Measurements from ENCODE around the gene TRAM2.

The TRAM2 gene

DNA sequence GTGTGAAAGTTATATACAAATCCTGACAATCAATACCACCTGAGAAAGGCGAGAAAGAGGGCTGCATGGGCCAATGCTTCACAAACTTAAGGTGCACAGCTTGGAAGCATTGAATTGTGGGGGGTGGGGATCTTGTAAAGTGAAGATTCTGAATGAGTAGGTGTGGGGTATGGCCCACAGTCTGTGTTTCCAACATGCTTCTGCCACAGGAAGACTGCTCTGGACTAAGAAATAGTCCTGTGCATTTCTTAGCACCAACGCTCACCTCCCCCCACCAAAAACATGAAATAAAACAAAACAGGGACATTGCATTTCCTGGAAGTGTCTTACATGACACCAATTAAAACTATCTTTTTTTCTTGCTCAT, 21.9 kb upstream of the TRAM2 start:
- Mint-ChIP-seq H3K27ac (no peak overlapping the region), H3K4me1 (peaks cover 26% of the 10 kb centered on the region), H3K4me3 (no peak overlapping the region), H3K9me3 (no peaks in the 10 kb centered on the region), H3K36me3 (no peaks in the 10 kb centered on the region), H3K27me3 (peaks cover 1% of the 10 kb centered on the region)
- DNase-seq (ENCODE audit: low spot score in 2 of 2) (no peak), ATAC-seq (ENCODE audit: low read depth) (no peak)

DNA sequence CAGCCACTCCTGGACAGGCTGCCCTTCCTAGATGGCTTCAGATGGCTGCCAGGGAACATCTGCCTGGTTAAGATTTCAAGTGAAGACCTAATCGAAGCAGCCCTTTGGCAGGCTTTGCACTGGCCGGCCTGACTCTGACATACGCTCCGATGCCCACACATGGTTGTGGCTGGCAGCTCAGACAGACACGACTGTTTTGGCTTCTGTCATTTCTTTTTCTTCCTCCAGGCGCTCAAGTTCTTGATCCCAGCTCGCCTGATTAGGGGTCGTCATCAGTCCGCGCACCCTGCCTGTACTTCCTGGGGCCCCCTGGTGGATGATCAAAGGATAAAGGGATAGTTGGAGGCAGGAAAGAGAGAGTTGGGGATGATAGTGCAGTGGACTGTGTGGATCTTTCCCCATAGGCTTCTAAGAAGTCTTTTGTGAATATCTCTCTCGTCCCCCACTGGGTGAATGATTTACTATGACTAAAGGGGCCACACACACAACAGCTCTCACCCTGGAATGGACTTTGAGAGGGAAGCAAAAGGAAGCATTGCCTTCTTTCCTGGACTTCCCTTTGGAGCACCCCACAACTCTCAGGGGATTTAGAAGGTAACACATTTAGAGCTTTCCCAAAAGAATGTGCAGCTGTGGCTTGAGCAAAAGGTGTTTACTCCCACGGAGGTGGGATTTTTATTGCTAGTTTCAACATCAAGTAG, 21.4 kb upstream of the TRAM2 start:
- DNase-seq (ENCODE audit: low spot score in 2 of 2) (peak in 1 of 2 donors; percentile 23), ATAC-seq (ENCODE audit: low read depth) (peak; percentile 65)
- Mint-ChIP-seq H3K4me1 (peaks cover 26% of the 10 kb centered on the region), H3K27me3 (peaks cover 1% of the 10 kb centered on the region), H3K36me3 (no peaks in the 10 kb centered on the region), H3K9me3 (no peaks in the 10 kb centered on the region), H3K27ac (peak overlapping the region; percentile 7), H3K4me3 (peak overlapping the region; percentile 9)

DNA sequence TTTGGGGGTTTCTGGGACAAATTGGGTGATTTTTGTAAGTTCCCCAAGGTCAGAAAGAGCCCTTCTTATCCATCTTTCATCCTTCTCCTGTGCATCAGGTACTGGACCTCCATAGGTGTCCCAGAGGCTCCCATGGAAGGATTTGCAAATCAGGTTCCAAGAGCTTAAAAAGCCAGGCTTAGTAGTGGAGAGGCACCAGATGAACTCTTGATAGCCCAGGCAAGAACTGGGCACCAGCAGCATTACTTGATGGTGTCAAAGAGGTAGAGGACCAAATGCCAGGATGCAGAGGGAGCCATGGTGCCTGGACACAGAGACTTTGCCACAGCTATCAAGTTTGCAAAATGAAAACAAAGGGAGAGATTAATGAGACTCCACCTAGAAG, 20.9 kb upstream of the TRAM2 start:
- no peak for DNase-seq (ENCODE audit: low spot score in 2 of 2)
- no peak for ATAC-seq (ENCODE audit: low read depth)
- peaks cover 1% of the 10 kb centered on the region for H3K27me3 Mint-ChIP-seq
- no peak overlapping the region for H3K4me3 Mint-ChIP-seq
- no peaks in the 10 kb centered on the region for H3K36me3 Mint-ChIP-seq
- no peaks in the 10 kb centered on the region for H3K9me3 Mint-ChIP-seq
- H3K27ac Mint-ChIP-seq, result no peak overlapping the region
- H3K4me1 Mint-ChIP-seq, result peaks cover 26% of the 10 kb centered on the region

DNA sequence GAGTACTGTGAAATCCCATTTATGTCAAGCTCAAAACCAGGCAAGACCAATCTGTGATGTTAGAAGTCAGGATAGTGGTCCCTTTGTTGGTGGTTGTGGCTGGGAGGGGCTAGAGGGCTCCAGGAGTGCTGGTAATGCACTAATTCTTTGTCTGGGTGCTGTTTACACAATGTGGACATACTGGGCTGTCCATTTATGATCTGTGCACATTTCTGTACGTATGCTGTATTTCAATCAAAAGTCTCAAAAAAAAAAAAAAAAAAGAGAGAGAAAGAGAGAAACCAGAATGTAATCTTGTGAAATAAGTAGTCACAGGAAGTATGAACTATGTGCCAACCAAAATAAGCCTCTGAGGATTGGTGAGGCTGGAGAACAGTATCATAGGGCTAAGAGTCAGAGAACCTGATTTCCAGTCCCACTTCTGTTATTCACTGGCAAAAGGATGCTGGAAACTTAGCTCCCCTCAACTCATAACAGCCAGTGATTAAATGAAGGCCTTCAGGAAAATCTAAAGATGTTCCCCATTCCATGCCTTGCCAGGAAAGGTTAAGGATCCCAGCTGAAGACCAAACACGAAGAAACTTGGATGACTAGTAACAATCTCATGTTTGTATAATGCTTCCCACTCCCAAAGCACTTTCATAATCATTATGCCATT, 19.6 kb upstream of the TRAM2 start:
- no peaks in the 10 kb centered on the region for H3K27me3 Mint-ChIP-seq
- H3K4me1 Mint-ChIP-seq, result peaks cover 26% of the 10 kb centered on the region
- no peak overlapping the region for H3K4me3 Mint-ChIP-seq
- no peaks in the 10 kb centered on the region for H3K9me3 Mint-ChIP-seq
- H3K36me3 Mint-ChIP-seq, result no peaks in the 10 kb centered on the region
- ATAC-seq (ENCODE audit: low read depth) (no peak), DNase-seq (ENCODE audit: low spot score in 2 of 2) (no peak)
- no peak overlapping the region for H3K27ac Mint-ChIP-seq

DNA sequence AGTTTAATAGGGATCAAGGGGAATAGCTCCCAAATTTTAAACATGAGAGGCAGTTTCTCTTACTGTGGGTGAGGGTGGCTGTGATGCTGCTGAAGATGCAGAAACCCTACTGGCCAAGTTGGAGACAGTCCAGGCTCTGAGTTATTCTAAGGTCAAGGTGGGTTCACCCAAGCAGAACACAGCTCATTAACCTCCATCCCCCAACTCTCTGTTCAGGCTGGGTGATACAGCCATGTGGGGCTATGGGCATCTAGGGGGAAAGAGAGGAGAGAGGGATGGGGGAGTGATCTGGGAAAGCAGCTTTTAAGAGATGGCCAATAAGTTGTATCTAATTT, 18.9 kb upstream of the TRAM2 start:
- peaks cover 26% of the 10 kb centered on the region for H3K4me1 Mint-ChIP-seq
- ATAC-seq (ENCODE audit: low read depth) (peak; percentile 58), DNase-seq (ENCODE audit: low spot score in 2 of 2) (no peak)
- H3K27ac Mint-ChIP-seq, result no peak overlapping the region
- no peaks in the 10 kb centered on the region for H3K36me3 Mint-ChIP-seq
- no peaks in the 10 kb centered on the region for H3K9me3 Mint-ChIP-seq
- H3K4me3 Mint-ChIP-seq, result no peak overlapping the region
- no peaks in the 10 kb centered on the region for H3K27me3 Mint-ChIP-seq

DNA sequence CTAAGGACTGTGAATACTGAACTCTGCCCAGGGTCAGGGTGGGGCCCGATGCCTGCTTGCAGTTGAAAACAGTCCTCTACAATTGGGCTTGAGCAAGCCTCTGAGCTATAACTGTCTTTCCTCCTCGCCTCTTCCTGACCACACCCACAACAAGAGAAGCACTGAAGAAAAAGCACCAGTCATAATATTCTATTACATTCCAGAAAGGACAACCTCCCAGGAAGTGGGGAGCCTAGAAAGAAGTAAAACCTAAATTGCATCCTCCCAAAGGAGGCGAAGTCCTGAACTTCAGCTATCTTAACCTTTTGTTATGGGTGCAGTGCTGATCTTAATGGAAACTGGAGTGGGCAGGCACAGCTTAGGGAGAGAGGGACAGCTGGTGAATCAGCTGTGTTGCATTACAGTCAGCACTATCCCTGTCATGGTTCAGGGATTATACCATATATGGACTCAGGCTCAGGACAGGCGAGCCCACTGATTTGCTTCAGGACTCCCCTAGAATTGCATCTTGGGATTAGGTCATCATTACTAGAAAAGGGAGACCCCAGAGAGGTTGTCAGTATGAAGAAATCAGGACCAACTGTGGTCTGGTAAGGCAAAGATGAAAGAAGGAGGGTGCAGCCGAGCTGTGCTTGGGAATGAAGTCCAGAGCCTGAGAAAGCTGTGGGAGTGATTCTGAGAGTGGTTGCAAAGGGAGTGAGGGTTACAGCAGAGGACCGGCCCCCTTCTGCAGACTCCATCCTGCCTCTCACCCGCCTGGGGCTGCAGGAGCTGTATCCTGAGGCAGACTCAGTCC, 18.3 kb upstream of the TRAM2 start:
- Mint-ChIP-seq H3K4me3 (peak overlapping the region; percentile 40), H3K36me3 (no peaks in the 10 kb centered on the region), H3K27me3 (no peaks in the 10 kb centered on the region), H3K27ac (peak overlapping the region; percentile 73), H3K9me3 (no peaks in the 10 kb centered on the region), H3K4me1 (peaks cover 26% of the 10 kb centered on the region)
- DNase-seq (ENCODE audit: low spot score in 2 of 2) (no peak), ATAC-seq (ENCODE audit: low read depth) (peak; percentile 16)

DNA sequence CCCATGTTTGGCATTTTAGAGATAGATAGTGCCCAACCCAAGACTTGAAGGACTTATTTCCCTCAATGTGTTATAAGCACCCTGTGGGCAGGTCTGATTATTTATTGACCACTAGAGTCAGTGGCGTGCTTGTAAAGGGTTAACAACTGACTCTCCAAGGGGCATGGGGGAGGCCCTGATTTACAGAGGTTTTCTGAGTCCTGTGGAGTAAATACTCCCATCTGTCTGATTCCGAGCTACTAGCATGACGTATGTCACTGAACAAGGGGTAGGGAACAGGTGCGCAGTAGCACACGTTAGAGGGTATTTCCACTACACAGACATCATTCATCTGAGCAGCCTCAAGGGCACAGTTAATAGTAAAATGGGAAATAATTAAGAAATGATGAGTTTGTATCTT, 17.4 kb upstream of the TRAM2 start:
- Mint-ChIP-seq H3K4me1 (peaks cover 26% of the 10 kb centered on the region), H3K4me3 (no peak overlapping the region), H3K27me3 (no peaks in the 10 kb centered on the region), H3K9me3 (no peaks in the 10 kb centered on the region), H3K36me3 (no peaks in the 10 kb centered on the region), H3K27ac (no peak overlapping the region)
- DNase-seq (ENCODE audit: low spot score in 2 of 2) (no peak), ATAC-seq (ENCODE audit: low read depth) (no peak)

- H3K27ac Mint-ChIP-seq, result no peak overlapping the region
- DNase-seq (ENCODE audit: low spot score in 2 of 2) (no peak), ATAC-seq (ENCODE audit: low read depth) (no peak)
- H3K4me1 Mint-ChIP-seq, result peaks cover 15% of the 10 kb centered on the region
- H3K36me3 Mint-ChIP-seq, result peaks cover 4% of the 10 kb centered on the region
- H3K9me3 Mint-ChIP-seq, result no peaks in the 10 kb centered on the region
- H3K27me3 Mint-ChIP-seq, result no peaks in the 10 kb centered on the region
- H3K4me3 Mint-ChIP-seq, result no peak overlapping the region
These were observed 15.0 kb upstream of the TRAM2 start for GRCh38 chr6:52591832-52592231.

DNA sequence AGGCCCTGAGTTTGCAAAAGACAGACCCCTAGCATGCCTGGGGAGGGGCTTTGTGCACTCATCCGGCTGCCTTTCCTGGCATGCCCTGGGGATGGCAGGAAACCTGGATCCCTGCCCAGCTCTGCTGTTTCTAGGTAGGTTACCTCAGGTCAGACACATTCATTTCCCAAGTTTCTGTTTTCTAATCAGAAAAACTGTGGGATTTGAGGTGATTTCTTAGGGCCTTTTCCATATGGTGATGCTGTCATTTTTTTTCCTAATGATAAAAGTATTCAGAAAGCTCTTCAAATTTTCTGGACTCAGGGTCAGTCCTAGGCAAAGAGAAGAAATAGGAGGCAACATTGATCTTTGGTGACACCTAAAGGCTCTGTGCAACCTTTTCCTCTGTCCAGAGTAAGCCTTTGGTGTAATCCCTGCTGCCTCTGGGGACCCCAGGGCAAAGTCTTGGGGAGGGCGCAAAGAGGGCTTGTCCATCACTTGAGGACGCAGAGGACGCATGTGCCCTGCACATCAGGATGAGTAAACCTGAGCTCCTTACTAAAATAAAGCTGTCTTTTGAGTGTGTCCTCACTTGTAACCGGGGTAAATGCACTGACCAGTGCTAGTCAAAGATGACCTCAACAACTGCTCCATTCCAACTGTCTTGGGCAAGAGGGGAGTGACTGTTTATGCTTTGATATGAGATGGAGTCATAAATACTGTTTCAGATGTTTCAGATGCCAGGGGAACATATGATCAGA, 13.5 kb upstream of the TRAM2 start:
- Mint-ChIP-seq H3K36me3 (peaks cover 4% of the 10 kb centered on the region), H3K27ac (no peak overlapping the region), H3K9me3 (no peaks in the 10 kb centered on the region), H3K4me1 (peaks cover 7% of the 10 kb centered on the region), H3K27me3 (no peaks in the 10 kb centered on the region), H3K4me3 (no peak overlapping the region)
- ATAC-seq (ENCODE audit: low read depth), result no peak
- DNase-seq (ENCODE audit: low spot score in 2 of 2), result no peak

DNA sequence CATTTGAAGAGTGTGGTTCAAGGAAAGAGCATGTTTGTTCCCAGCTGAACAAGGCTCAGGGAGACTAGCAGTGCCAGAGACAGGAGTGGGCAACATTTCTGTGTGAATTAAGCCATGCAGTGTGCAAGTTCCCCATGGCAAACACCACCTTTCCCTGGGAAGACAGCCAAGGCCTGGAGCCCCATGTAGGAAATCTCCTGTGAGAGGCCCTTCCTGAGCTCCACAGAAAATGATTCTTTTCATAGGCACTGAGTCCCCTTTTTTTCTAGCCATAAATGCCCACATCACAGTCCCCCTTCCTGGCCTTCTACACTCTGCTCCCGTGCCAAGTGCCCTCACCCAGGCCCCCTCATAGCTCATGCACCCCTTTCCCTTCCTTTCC, 11.8 kb upstream of the TRAM2 start:
- Mint-ChIP-seq H3K27me3 (no peaks in the 10 kb centered on the region), H3K4me3 (no peak overlapping the region), H3K9me3 (no peaks in the 10 kb centered on the region), H3K36me3 (peaks cover 4% of the 10 kb centered on the region), H3K27ac (no peak overlapping the region), H3K4me1 (no peaks in the 10 kb centered on the region)
- DNase-seq (ENCODE audit: low spot score in 2 of 2) (no peak), ATAC-seq (ENCODE audit: low read depth) (no peak)

DNA sequence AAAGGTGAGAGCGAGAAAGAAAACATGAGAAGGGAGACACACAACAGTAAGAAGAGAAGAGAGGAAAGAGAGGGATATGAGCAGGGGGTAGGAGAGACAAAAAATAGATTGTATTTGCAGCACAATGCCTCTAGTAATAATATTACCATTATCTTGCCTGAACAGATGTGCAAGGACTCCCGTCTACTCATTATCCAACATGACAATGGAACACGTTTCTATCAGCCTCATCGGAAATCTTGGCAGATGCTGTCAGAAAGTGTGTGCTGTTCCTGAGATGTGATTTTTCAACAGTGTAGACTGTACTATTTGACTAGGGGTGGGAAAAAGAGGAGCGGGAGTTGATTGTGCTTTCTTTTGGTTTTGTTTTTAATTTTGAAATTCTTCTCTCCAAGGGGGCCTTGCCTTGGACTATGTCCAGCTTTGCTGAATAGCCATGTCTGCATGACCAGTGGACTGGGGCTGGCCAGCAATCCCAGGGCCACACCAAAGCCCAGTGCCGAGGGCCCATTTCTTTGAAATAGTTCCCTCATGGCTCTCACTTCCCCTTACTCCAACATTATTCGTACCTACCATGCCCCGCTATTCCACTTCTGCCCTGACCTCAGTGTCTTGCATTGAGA, 11.3 kb upstream of the TRAM2 start:
- no peak for ATAC-seq (ENCODE audit: low read depth)
- Mint-ChIP-seq H3K27ac (no peak overlapping the region), H3K36me3 (peaks cover 4% of the 10 kb centered on the region), H3K9me3 (no peaks in the 10 kb centered on the region), H3K4me1 (no peaks in the 10 kb centered on the region), H3K27me3 (no peaks in the 10 kb centered on the region), H3K4me3 (no peak overlapping the region)
- no peak for DNase-seq (ENCODE audit: low spot score in 2 of 2)

- Mint-ChIP-seq H3K27ac (no peak overlapping the region), H3K36me3 (peaks cover 14% of the 10 kb centered on the region), H3K27me3 (no peaks in the 10 kb centered on the region), H3K9me3 (no peaks in the 10 kb centered on the region), H3K4me3 (no peak overlapping the region), H3K4me1 (no peaks in the 10 kb centered on the region)
- no peak for ATAC-seq (ENCODE audit: low read depth)
- DNase-seq (ENCODE audit: low spot score in 2 of 2), result no peak
These were observed 10.1 kb upstream of the TRAM2 start for GRCh38 chr6:52587001-52587400.

DNA sequence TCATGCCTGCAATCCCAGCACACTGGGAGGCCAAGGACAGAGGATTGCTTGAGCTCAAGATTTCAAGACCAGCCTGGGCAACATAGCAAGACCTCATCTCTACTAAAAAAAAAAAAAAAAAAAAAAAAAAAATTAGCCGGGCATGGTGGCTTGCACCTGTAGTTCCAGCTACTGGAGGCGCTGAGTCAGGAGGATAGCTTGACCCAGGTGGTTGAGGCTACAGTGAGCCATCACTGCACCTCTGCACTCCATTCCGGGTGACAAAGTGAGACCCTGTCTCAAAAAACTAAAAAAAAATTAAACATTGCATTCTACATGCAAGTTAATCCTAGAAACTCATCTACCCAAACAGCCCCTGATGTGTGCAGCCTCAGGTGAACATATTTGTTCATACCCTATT, 7.3 kb upstream of the TRAM2 start:
- Mint-ChIP-seq H3K4me3 (no peak overlapping the region), H3K27ac (no peak overlapping the region), H3K36me3 (peaks cover 21% of the 10 kb centered on the region), H3K9me3 (no peaks in the 10 kb centered on the region), H3K4me1 (no peaks in the 10 kb centered on the region), H3K27me3 (no peaks in the 10 kb centered on the region)
- no peak for ATAC-seq (ENCODE audit: low read depth)
- no peak for DNase-seq (ENCODE audit: low spot score in 2 of 2)

GRCh38 chr6:52582996-52583395, 6.1 kb upstream of the TRAM2 start:
- ATAC-seq (ENCODE audit: low read depth) (no peak), DNase-seq (ENCODE audit: low spot score in 2 of 2) (no peak)
- H3K9me3 Mint-ChIP-seq, result no peaks in the 10 kb centered on the region
- H3K4me3 Mint-ChIP-seq, result no peak overlapping the region
- H3K36me3 Mint-ChIP-seq, result peaks cover 18% of the 10 kb centered on the region
- H3K27me3 Mint-ChIP-seq, result no peaks in the 10 kb centered on the region
- no peak overlapping the region for H3K27ac Mint-ChIP-seq
- no peaks in the 10 kb centered on the region for H3K4me1 Mint-ChIP-seq
